ENCODE results near the gene GABRB3. TPM values are rescaled to one million over a fixed set of nuclear protein-coding genes. Genes with fewer than 3 reads are reported as not detected.

Gene GABRB3
- total and polyA plus RNA-seq, 2 of the 8 experiments (the other 6 are each of a cell fraction or from before 2014, with no cell fraction given) = 98.8 to 163 TPM

DNA sequence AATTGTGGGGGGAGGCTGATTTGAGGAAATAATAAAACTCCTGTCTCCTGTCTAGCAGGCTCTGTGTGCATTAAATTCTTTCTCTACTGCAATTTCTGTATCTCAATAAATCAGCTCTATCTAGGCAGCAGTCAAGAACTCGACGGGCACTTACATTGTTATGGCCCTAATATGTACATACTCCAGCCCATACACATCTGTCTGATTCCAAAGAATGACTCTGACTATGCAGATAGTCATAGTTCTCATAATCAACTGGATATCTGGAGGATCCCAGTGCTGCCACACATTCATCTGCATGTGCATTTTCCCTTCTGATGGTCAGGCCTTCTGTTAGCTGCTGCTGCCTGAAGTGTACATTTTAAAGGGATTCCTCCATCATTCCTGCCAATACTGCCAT is 114.6 kb downstream of the GABRB3 start (continued):
- TF ChIP-seq, protein P1, sequence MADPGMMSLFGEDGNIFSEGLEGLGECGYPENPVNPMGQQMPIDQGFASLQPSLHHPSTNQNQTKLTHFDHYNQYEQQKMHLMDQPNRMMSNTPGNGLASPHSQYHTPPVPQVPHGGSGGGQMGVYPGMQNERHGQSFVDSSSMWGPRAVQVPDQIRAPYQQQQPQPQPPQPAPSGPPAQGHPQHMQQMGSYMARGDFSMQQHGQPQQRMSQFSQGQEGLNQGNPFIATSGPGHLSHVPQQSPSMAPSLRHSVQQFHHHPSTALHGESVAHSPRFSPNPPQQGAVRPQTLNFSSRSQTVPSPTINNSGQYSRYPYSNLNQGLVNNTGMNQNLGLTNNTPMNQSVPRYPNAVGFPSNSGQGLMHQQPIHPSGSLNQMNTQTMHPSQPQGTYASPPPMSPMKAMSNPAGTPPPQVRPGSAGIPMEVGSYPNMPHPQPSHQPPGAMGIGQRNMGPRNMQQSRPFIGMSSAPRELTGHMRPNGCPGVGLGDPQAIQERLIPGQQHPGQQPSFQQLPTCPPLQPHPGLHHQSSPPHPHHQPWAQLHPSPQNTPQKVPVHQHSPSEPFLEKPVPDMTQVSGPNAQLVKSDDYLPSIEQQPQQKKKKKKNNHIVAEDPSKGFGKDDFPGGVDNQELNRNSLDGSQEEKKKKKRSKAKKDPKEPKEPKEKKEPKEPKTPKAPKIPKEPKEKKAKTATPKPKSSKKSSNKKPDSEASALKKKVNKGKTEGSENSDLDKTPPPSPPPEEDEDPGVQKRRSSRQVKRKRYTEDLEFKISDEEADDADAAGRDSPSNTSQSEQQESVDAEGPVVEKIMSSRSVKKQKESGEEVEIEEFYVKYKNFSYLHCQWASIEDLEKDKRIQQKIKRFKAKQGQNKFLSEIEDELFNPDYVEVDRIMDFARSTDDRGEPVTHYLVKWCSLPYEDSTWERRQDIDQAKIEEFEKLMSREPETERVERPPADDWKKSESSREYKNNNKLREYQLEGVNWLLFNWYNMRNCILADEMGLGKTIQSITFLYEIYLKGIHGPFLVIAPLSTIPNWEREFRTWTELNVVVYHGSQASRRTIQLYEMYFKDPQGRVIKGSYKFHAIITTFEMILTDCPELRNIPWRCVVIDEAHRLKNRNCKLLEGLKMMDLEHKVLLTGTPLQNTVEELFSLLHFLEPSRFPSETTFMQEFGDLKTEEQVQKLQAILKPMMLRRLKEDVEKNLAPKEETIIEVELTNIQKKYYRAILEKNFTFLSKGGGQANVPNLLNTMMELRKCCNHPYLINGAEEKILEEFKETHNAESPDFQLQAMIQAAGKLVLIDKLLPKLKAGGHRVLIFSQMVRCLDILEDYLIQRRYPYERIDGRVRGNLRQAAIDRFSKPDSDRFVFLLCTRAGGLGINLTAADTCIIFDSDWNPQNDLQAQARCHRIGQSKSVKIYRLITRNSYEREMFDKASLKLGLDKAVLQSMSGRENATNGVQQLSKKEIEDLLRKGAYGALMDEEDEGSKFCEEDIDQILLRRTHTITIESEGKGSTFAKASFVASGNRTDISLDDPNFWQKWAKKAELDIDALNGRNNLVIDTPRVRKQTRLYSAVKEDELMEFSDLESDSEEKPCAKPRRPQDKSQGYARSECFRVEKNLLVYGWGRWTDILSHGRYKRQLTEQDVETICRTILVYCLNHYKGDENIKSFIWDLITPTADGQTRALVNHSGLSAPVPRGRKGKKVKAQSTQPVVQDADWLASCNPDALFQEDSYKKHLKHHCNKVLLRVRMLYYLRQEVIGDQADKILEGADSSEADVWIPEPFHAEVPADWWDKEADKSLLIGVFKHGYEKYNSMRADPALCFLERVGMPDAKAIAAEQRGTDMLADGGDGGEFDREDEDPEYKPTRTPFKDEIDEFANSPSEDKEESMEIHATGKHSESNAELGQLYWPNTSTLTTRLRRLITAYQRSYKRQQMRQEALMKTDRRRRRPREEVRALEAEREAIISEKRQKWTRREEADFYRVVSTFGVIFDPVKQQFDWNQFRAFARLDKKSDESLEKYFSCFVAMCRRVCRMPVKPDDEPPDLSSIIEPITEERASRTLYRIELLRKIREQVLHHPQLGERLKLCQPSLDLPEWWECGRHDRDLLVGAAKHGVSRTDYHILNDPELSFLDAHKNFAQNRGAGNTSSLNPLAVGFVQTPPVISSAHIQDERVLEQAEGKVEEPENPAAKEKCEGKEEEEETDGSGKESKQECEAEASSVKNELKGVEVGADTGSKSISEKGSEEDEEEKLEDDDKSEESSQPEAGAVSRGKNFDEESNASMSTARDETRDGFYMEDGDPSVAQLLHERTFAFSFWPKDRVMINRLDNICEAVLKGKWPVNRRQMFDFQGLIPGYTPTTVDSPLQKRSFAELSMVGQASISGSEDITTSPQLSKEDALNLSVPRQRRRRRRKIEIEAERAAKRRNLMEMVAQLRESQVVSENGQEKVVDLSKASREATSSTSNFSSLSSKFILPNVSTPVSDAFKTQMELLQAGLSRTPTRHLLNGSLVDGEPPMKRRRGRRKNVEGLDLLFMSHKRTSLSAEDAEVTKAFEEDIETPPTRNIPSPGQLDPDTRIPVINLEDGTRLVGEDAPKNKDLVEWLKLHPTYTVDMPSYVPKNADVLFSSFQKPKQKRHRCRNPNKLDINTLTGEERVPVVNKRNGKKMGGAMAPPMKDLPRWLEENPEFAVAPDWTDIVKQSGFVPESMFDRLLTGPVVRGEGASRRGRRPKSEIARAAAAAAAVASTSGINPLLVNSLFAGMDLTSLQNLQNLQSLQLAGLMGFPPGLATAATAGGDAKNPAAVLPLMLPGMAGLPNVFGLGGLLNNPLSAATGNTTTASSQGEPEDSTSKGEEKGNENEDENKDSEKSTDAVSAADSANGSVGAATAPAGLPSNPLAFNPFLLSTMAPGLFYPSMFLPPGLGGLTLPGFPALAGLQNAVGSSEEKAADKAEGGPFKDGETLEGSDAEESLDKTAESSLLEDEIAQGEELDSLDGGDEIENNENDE (IDR thresholded peaks at IDR 0.05; ENCODE audit: insufficient replicate concordance, low read length) = no peak
- TF ChIP-seq NANOG (IDR thresholded peaks at IDR 0.05; ENCODE audit: insufficient read depth, low read depth, low read length, poor library complexity, severe bottlenecking) = no peak
- no peak for TF ChIP-seq SRF (IDR thresholded peaks at IDR 0.05; ENCODE audit: low read depth, low read length)
- TF ChIP-seq MAFK (IDR thresholded peaks at IDR 0.05; ENCODE audit: low read depth, low read length) = no peak
- no peak for TF ChIP-seq SP2 (IDR thresholded peaks at IDR 0.05; ENCODE audit: low read length)

All from H1 (cell line).